Effector CD8-positive, alpha-beta T cell (primary cell): Measurements from ENCODE around the gene ARHGEF19.
"Not testable (repeated sequence)": the region's sequence is repeated elsewhere in the genome, so short reads cannot be mapped to it uniquely, and the experiment has no call there.

Source experiments
- DNase-seq: peaks from one replicate; lab custom pipeline; 2025; lab: John Stamatoyannopoulos, UW

The ARHGEF19 gene

DNA sequence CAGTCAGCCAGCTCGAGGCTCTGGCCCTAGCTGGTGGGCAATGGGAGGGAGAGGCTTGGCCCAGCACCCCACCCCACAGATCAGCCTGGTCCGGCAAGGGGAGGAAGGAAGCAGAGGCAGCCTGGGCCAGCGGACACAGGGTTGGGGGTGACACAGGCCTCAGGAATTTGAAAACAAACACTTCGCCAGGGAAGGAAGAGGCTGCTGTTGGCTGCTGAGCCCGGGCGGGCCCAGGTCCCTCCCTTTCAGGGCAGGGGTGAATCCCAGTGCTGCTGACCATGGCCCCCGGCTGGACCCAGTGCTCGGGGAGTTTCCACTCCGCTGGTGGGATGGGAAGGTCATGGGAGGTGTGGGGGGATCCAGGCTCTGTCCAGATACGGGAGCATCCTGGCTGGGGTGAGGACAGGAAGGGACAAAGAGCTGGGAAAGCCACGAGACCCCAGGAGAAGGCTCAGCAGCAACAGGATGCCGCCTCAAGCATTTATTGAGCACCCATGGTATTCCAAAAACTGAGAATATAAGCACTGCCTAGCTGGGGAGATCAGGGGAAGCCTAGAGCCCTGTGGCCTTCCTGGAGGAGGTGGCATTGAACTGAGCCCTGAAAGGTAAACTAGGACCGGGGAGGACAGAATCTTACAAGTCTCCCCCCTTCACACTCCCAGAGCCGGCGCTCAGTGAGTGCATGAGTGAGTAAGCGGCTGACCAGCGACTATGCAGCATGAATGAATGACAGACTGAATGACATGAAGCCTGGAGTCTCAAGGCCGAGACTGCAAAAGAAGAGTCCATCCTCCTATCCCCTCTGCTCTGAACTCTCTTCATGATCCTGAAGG is 30.3 kb downstream of the ARHGEF19 start:
- DNase-seq, result no peak

DNA sequence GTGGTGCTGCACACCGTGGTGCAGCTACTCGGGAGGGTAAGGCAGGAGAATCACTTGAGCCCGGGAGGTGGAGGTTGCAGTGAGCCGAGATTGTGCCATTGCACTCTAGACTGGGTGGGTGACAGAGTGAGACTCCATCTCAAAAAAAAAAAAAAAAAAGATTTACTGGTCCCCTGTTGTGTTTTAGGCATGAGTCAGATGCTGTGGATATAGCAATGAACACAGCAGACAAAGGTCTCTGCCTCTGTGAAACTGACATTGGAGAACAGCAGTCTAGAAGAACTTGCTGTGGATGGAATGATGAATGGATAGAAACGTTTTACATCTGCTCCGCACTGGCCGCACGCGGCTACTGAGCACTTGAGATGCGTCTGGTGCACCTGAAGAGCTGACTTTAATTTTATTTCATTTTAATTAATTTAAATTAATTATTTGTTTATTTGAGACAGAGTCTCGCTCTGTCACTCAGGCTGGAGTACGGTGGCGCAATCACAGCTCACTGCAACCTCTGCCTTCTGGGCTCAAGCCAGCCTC is 32.1 kb downstream of the ARHGEF19 start:
- DNase-seq, result no peak

DNA sequence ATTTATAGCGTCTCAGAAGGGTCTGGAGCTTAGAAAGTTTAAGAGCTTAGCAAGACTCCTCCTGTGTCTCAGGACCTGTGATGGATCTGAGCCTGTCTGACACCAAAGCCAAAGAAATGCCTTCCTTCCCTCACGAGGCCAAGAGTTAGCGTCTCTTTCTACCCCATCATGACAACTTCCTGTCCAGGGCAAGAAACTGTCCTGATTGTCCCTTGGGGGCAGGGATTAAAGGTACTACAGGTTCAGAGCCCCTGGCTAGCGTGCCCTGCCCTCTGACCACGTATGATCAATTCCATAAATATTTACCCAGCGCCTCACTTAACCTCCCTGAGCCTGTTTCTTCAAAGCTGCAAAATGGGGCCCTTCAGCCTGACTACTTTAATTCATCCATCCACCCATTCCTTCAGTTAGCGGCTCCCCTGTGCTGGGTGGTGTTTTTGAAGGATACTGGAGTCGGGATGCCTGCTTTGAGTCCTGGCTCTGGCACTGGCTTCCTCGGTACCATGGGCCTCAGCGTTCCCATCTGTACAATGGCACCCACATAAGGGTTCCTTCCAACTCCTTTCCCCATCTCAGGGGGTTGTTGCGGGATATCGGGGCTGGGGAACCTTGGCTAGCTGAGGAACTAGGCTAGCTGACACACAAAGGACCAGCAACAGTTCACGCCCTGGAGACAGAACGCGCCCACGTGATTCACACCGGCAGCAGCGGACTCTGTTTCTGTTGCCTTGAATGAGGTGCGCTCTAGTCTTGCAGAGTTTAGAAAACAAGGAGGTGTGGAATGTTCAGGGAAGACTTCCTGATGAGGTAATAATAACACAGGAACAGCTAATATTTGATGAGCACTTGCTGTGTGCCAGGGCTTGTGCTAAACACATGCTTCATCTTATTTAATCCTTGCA is 33.6 kb downstream of the ARHGEF19 start:
- DNase-seq, result no peak

DNA sequence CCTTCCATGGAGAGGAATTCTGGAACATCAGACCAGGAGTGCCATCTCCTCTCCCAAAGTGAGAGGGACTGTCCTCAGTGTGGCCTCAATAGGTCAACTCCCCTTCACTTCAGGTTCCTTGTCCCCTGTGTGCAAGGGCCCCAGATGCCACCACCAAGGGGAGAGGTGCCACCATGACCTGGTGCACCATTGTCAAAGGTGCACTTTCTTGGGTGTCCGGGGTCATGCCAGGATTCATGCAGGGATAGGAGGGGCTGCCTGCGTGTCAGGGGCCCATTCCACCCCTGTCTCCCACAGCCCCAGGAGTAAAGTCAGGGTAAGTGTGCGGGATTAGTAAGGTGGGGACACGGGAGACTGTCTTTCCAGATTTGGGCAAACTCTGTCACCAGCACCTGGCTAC is 35.1 kb downstream of the ARHGEF19 start:
- DNase-seq, result no peak

DNA sequence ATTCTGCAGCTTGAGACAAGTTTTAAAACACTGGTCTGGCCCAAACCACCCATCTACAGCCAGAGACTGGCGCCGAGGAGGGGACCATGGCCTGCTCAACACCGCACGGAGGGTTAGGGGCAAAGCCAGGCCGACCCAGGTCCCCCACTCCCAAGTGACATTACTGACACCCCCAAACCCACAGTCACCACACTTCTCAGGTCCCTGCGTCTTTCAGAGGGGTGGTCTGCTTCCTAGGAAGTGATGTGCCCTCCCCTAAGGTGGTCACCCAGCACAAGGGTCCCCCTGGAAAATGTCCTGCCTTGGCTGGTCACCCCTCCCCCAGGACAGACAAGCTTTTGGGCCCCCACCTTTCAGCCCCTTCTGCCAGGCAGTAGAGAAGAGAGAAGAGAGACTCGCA is 35.8 kb downstream of the ARHGEF19 start:
- DNase-seq, result no peak

DNA sequence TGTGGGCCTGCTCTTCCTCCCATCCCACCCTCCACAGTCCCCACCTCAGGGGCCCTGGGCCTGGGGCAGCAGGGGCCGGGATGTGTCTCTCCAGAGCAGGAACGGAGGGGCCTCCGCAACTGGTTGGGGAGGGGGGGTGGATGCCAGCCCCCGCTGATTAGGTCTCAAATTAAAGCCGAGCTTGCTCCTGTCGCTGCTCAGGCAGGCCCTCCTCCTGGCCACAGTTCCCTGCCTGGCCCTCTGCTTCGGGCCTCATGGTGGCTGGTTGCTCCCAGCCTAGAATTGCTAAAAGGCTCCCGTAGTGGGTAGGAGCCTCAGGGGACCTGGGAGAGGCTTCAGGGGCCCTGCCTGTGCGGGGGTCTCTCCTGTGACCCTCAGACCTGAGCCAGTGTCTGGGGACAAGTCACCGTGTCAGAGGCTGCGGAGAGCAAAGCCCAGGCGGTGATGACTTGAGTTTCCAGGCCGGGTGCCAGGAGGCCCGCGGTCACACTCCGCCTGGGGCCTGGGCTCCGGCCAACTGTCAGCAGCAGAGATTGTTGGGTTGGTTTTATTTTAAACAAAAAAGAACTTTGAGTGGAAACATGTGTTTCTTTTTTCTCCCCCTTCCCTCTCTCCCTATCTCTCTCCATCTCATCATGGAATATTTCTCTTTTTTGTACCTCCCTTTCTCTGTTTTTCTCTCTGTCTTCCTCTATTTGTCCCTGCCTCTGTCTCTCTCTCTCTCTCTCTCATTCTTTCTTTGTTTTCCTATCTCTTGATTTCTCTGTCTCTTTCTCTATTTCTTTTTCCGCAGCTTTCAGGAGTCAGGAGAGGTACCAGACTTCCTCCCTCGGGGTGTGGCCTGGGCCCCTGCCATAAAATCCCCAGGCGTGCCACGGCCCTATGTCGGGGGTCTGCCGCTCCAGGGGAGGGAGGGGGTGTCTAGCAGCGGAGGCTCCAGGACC is 36.6 kb downstream of the ARHGEF19 start:
- DNase-seq, result no peak

DNA sequence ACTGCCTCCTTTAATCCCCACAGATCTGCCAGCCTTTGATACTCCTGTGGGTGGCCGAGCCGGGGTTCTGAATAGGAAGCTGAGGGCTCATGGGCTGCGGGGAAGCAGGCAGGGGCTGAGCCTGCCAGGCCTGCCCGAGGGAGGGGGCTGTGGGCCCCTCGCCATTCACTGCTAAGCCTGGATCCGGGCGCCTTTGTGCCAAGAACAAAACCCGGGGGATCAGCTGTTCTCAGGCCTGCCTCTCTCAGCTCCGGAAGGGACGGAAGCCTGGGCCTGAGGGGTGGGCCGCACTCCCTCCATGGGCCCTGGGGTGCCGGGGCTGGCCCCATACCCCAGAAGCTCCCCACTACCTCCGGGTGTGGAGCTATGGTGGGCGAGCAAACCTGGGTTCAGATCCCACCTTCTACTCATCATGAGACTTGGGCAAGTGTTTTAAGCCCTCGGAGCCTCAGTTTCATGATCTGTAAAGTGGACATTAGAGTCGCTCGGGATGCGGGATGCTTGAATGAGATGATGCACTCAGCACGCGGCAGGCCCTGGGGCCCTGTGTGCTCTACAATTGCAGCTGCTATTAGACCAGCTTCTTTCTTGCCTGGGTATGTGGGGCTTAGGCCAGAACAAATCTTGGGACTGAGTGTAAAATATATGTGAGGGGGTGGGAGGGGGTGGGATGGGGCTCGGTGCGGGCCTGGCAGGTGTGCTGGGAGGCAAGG is 37.4 kb downstream of the ARHGEF19 start:
- no peak for DNase-seq

DNA sequence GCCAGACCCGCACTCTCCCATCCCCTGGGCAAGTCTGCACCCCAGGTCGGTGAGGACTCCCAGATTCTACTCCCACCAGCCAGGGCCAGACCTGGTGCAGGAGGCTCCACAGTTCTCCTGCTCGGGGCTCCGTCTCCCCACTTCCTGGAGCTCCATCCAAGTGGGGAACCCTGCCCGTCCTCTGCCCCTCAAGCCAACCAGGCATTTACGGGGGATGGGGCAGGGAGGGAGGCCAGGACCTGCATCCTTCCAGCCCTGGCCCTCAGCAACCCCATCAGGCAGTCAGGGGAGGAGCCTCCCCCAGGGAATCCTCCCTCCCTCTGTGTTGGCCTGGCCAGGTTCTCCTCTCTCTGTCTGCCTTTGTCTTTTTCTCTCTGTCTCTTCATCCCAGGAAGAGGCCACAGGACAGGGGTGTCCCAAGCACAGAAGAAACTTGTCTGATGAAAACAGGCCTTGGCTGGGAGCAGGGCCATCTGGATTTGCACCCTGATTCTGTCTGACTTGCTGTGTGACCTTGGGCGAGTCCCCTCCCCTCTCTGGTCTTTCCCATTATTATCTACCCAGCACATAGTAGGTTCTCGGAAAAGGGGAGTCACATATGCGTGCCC is 38.1 kb downstream of the ARHGEF19 start:
- DNase-seq, result no peak

DNA sequence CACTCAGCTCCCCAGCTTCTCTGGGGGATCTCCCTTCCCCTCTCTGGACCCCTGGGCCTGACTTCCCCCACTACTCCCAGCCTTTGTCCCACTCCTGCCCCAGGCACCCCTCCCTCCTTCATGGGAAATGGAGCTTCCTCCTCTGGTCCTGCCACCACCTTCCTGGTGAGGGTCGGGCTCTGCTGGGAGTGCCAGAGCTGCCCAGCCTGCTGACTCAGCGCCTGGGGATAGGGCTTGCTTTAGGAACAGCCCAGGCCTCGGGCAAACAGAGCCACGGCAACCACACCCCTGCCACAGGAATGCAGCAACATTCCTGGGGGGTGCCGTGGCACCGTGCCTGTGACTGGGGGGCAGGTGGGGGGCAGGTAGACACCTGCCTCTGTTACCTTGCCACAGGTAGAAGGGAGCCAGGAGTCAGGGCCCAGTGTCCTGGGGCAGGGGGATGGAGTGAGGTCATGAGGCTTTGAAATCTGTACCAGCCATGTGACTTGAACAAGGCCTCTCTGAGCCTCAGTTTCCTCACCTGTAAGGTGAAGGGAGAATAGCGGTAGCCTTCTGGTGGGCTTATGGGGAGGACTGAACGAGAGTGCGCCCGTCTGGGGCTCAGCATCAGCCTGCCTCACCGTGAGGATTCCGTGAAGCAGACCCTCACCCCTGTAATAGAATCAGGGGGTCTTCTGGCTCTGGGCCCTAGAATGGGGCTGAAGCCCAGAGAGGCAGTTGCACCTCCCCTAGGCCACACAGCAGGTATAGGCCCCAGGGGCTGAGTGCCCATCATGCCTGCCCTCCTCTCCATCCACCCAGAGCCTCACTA is 38.8 kb downstream of the ARHGEF19 start:
- no peak for DNase-seq

DNA sequence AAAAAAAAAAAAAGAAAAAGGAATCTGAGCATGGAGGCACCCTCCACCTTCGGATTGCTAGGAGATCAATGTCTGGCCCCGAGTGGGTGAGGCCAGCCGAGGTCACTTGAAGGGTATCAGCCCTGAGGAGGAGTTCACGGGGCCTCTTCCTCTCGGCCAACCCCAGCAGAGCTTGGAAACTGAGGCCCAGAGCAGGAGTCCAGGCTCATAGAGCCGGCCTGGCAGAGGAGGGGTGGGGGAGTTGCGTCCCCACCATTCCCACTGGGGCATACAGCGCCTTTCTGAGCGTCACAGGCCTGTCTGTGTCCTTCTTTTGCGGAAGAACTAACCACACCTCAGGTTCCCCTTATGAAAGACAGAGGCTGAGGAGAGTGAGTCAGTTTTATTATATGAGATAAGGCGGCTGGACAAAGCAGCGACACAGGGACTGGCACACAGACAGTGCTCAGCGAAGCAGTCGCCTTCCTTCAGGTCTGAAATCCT is 39.4 kb downstream of the ARHGEF19 start:
- DNase-seq, result no peak

DNA sequence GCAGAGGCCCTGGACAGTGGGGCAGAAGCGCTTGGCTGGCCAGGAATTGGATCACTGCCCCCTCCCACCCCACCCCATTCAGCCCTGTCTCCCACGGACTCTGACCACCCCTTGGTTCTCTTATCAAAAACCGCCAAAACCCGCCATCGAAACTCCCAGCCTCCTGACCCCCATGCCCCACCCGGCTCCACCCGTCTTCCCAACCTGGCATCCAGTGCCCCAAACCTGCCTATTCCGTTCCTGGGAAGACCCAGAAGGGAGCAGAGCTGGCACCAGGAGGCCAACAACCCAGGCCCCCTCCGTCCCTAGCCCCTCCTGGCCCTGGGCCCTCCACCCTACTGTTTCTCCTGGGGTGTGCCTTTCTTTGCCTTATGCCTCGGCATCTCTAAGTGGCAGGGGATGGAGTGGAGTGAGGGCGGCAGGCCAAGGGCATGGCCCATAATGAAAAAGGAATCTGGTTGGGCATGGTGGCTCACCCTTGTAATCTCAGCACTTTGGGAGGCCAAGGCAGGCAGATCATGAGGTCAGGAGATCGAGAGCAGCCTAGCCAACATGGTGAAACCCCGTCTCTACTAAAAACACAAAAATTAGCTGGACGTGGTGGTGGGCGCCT is 40.1 kb downstream of the ARHGEF19 start:
- DNase-seq, result no peak

DNA sequence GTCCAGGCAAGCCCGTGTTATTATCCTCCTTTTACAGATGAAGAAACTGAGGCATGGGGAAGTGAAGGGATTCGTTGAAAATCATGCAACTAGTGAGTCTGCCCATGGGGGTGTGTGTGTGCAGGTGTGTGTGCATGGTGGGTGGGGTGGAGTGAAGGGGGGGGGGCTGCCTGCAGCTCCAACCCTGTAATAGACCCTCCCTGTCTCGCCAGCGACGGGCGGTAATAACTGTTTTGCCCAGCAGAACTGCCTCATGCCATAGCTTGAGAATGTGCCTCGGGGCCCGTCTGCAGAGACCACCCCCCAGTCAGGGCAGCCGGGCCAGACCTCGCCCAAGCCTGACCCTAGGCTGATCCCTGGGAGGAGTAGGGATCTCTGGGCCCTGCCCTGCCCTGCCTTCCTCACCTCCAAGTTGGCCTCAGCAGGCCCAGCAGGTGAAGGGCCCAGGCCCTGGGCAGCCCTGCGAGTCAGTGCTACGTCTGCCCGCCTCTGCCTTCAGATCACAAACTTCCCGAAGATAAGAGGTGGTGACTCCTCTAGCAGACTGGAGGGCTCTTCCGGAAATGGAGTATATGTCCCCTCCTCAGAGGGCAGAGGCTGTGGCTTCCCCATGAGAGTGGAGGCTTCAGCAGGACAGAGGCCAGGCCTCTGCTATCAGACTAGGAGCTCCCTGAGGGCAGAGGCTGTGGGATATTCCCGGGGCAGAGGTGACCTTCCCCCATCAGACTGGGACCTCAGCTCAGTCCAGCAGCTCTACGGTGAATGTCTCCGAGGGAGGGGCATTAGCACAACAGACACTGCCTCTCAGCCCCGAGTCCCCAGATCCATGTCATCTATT is 40.9 kb downstream of the ARHGEF19 start:
- no peak for DNase-seq

DNA sequence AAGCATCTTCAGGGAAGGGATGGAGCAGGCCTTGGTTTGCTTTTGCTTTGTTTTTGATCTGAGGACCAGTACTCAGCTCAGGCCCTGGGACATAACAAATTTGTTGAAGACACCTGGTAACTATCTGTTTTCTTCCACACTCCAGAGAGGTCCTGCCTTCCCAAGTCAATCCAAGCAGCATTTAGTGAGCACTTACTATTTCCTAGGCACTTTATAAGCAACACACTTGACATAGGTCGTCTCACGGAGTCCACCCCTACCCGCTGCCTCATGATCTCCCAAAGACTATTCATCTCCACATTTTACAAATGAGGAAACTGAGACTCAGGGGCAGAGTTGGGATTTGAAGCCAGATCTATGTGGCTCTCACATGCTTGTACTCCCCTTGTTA is 42.2 kb downstream of the ARHGEF19 start:
- no peak for DNase-seq

DNA sequence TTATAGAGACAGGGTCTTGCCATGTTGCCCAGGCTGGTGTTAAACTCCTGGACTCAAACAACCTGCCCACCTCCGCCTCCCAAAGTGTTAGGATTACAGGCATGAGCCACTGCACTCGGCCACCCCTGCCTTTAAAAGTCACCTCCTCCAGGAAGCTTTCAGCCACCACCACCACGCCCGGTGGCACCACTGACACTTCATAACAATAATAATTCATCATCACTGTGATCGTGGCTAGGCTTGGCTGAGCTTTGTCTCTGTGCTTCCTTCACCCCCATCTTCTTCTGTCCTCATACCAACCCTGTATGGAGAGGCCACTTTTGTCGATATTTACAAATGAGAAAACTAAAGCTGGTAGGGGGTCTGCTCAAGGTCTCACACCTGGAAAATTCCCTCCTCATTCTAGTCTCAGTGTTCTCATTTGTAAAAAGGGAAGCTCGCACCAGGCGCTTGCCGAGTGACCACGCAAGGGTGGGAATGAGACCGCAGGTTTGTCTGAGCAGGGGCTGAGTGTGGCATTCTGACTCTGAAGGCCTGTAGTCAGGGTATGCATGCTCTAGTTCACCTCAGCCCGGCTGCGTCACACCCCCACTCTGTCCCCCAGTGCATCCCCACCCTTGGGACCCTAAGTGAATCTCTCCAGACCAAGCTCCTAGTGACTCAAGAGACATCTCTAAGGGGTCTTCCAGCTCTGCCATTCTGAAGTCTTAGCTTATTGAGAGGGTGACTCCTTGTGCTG is 43.7 kb downstream of the ARHGEF19 start:
- DNase-seq, result no peak

DNA sequence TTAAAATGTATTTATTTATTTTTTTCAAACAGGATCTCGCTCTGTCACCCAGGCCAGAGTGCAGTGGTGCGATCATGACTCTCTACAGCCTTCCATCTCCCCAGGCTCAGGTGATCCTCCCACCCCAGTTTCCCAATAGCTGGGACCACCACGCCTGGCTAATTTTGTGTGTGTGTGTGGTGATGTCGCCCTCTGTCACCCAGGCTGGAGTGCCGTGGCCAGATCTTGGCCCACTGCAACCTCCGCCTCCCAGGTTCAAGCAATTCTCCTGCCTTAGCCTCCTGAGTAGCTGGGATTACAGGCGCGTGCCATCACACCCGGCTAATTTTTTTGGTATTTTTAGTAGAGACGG is 44.3 kb downstream of the ARHGEF19 start:
- DNase-seq, result not testable (repeated sequence)

DNA sequence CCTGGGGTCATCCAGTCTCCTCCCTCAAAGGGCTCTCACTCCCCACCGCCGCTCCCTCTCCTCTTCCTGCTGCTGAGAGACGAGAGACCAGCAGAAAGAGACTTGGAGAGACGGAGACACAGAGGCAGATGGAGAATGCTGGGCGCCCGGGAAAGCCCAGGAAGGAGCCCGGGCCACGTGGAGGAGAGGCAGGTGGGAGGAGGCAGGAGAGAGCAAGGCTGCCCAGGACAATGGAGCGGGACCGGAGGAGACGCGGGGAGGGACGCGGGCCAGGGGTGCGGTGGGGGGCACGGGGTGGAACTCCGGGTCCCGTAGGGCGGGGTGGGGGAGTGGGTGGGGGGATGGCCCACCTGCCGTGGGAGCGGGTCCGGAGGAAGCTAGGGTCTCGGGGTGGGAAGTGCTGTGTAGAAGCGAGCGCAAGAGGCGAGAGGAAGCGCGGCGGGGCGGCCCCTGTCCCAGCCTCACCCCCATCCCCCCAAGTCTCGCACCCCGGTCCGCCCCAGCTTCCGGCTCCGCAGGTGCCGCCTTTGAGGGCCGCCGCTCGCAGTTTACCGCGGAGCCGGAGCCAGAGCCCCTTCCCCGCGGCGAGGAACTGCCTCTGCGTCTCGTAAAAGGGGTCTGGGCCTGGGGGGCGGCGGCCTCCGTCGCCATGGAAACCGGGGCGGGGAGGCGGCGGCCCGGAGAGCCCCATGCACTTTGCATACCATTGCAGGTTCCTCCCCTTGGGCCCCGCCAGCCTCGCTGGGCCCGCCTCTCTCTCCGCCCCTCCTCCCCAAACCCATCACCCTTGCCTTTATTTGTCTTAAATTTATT is 44.9 kb downstream of the ARHGEF19 start:
- DNase-seq, result peak; percentile 61

DNA sequence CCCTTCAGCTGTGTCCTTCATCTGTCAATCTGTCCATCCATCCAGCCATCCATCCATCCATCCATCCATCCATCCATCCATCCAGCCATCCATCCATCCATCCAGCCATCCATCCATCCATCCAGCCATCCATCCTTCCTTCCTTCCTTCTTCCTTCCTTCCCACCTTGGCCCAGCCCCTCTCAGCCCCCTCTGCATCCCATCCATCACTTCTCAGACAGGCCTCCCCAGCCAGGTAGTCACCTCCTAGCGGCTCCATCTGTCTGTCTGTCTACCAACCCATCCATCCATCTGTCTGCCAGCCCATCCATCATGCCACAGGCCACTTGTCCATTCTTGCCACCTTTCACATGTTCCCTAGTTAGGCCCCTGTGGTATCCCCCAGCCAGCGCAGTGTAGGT is 46.3 kb downstream of the ARHGEF19 start:
- no peak for DNase-seq
